ENCODE measurements around the gene SARDH. TPM values are rescaled to one million over a fixed set of nuclear protein-coding genes. Genes with fewer than 3 reads are reported as not detected.

The SARDH gene
- total and polyA plus RNA-seq, 2 donors (not counting 1 experiment from before 2014, with no cell fraction given) = 2.5 to 4.8 TPM

GRCh38 chr9:133734590-133735414 lies 3.4 kb downstream of the SARDH start:
- H3K79me2 ChIP-seq (ENCODE audit: control insufficient read depth, insufficient read depth, low read length) = no peaks in the 10 kb centered on the region
- H3K27ac ChIP-seq (ENCODE audit: insufficient read depth, low read length) = no peak overlapping the region
- no peak for TF ChIP-seq EZH2 (IDR thresholded peaks at IDR 0.05; ENCODE audit: low read length, missing control alignments)
- TF ChIP-seq, protein P1, sequence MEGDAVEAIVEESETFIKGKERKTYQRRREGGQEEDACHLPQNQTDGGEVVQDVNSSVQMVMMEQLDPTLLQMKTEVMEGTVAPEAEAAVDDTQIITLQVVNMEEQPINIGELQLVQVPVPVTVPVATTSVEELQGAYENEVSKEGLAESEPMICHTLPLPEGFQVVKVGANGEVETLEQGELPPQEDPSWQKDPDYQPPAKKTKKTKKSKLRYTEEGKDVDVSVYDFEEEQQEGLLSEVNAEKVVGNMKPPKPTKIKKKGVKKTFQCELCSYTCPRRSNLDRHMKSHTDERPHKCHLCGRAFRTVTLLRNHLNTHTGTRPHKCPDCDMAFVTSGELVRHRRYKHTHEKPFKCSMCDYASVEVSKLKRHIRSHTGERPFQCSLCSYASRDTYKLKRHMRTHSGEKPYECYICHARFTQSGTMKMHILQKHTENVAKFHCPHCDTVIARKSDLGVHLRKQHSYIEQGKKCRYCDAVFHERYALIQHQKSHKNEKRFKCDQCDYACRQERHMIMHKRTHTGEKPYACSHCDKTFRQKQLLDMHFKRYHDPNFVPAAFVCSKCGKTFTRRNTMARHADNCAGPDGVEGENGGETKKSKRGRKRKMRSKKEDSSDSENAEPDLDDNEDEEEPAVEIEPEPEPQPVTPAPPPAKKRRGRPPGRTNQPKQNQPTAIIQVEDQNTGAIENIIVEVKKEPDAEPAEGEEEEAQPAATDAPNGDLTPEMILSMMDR (conservative IDR thresholded peaks at IDR 0.05 in 1 of 2, IDR thresholded peaks at IDR 0.05 in 1 of 2; ENCODE audit: low read depth in 1 of 2, low read length in 2 of 2) = no peak
- H4K20me1 ChIP-seq (ENCODE audit: control insufficient read depth, extremely low read depth, insufficient read depth, low read length) = no peaks in the 10 kb centered on the region
- no peaks in the 10 kb centered on the region for H3K9me3 ChIP-seq (ENCODE audit: control insufficient read depth, insufficient read depth, low read depth, low read length)
- no peak overlapping the region for H3K9ac ChIP-seq (ENCODE audit: insufficient read depth, low read length)
- H3K4me1 ChIP-seq (ENCODE audit: control insufficient read depth, extremely low read depth, insufficient read depth, low read length) = peaks cover 4% of the 10 kb centered on the region
- H3K4me3 ChIP-seq (replicated peaks in 1 of 4; ENCODE audit: control extremely low read depth in 1 of 4, insufficient read depth in 1 of 4, low read depth in 3 of 4, low read length in 4 of 4) = no peak overlapping the region
- H2AFZ ChIP-seq (ENCODE audit: low read length) = no peak overlapping the region
- H3K4me2 ChIP-seq (ENCODE audit: extremely low read depth, insufficient read depth, low read length) = no peak overlapping the region
- no peaks in the 10 kb centered on the region for H3K27me3 ChIP-seq (ENCODE audit: control insufficient read depth, insufficient read depth, low read length)
- no peaks in the 10 kb centered on the region for H3K36me3 ChIP-seq (ENCODE audit: control insufficient read depth, insufficient read depth, low read length)
- no peak for DNase-seq (ENCODE audit: low read depth in 2 of 2)

GRCh38 chr9:133733796-133734533 lies 4.2 kb downstream of the SARDH start:
- no peak overlapping the region for H3K4me3 ChIP-seq (replicated peaks in 1 of 4; ENCODE audit: control extremely low read depth in 1 of 4, insufficient read depth in 1 of 4, low read depth in 3 of 4, low read length in 4 of 4)
- H4K20me1 ChIP-seq (ENCODE audit: control insufficient read depth, extremely low read depth, insufficient read depth, low read length) = no peaks in the 10 kb centered on the region
- no peaks in the 10 kb centered on the region for H3K36me3 ChIP-seq (ENCODE audit: control insufficient read depth, insufficient read depth, low read length)
- H3K27me3 ChIP-seq (ENCODE audit: control insufficient read depth, insufficient read depth, low read length) = no peaks in the 10 kb centered on the region
- H3K27ac ChIP-seq (ENCODE audit: insufficient read depth, low read length) = no peak overlapping the region
- no peak overlapping the region for H3K9ac ChIP-seq (ENCODE audit: insufficient read depth, low read length)
- TF ChIP-seq, protein P1 (conservative IDR thresholded peaks at IDR 0.05 in 1 of 2, IDR thresholded peaks at IDR 0.05 in 1 of 2; ENCODE audit: low read depth in 1 of 2, low read length in 2 of 2) = no peak
- no peak for TF ChIP-seq EZH2 (IDR thresholded peaks at IDR 0.05; ENCODE audit: low read length, missing control alignments)
- H3K4me1 ChIP-seq (ENCODE audit: control insufficient read depth, extremely low read depth, insufficient read depth, low read length) = peaks cover 4% of the 10 kb centered on the region
- H3K4me2 ChIP-seq (ENCODE audit: extremely low read depth, insufficient read depth, low read length) = no peak overlapping the region
- H3K79me2 ChIP-seq (ENCODE audit: control insufficient read depth, insufficient read depth, low read length) = no peaks in the 10 kb centered on the region
- DNase-seq (ENCODE audit: low read depth in 2 of 2) = no peak
- no peaks in the 10 kb centered on the region for H3K9me3 ChIP-seq (ENCODE audit: control insufficient read depth, insufficient read depth, low read depth, low read length)
- no peak overlapping the region for H2AFZ ChIP-seq (ENCODE audit: low read length)

DNA sequence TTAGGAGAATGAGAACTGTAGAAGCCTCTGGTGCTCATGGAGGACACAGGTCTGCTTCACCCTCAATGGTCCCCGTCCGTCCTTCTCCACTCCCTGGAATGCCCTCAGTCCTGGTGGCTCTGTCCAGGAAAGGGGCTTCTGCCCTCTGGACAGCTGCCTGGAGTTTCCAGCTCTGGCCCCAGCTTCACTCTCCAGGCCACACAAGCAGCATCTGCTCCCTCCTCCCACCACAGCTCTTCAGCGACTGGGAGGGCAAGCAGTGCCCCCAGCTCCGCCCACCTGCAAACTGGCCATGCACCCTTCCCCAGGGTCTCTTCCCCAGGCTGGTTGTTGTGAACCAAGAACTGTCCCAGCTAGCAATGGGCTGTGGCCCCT lies 4.7 kb downstream of the SARDH start:
- Histone ChIP-seq H3K27ac (ENCODE audit: insufficient read depth, low read length) (no peak overlapping the region), H4K20me1 (ENCODE audit: control insufficient read depth, extremely low read depth, insufficient read depth, low read length) (no peaks in the 10 kb centered on the region), H3K4me3 (replicated peaks in 1 of 4; ENCODE audit: control extremely low read depth in 1 of 4, insufficient read depth in 1 of 4, low read depth in 3 of 4, low read length in 4 of 4) (no peak overlapping the region), H2AFZ (ENCODE audit: low read length) (no peak overlapping the region), H3K27me3 (ENCODE audit: control insufficient read depth, insufficient read depth, low read length) (no peaks in the 10 kb centered on the region), H3K9ac (ENCODE audit: insufficient read depth, low read length) (no peak overlapping the region), H3K9me3 (ENCODE audit: control insufficient read depth, insufficient read depth, low read depth, low read length) (no peaks in the 10 kb centered on the region), H3K4me2 (ENCODE audit: extremely low read depth, insufficient read depth, low read length) (no peak overlapping the region), H3K36me3 (ENCODE audit: control insufficient read depth, insufficient read depth, low read length) (no peaks in the 10 kb centered on the region), H3K4me1 (ENCODE audit: control insufficient read depth, extremely low read depth, insufficient read depth, low read length) (peaks cover 4% of the 10 kb centered on the region), H3K79me2 (ENCODE audit: control insufficient read depth, insufficient read depth, low read length) (no peaks in the 10 kb centered on the region)
- TF ChIP-seq EZH2 (IDR thresholded peaks at IDR 0.05; ENCODE audit: low read length, missing control alignments) = no peak
- TF ChIP-seq, protein P1 (conservative IDR thresholded peaks at IDR 0.05 in 1 of 2, IDR thresholded peaks at IDR 0.05 in 1 of 2; ENCODE audit: low read depth in 1 of 2, low read length in 2 of 2) = no peak
- DNase-seq (ENCODE audit: low read depth in 2 of 2) = no peak

Data from fibroblast of lung (primary cell).